Measurements from ENCODE around the gene CEP83.

The CEP83 gene

DNA sequence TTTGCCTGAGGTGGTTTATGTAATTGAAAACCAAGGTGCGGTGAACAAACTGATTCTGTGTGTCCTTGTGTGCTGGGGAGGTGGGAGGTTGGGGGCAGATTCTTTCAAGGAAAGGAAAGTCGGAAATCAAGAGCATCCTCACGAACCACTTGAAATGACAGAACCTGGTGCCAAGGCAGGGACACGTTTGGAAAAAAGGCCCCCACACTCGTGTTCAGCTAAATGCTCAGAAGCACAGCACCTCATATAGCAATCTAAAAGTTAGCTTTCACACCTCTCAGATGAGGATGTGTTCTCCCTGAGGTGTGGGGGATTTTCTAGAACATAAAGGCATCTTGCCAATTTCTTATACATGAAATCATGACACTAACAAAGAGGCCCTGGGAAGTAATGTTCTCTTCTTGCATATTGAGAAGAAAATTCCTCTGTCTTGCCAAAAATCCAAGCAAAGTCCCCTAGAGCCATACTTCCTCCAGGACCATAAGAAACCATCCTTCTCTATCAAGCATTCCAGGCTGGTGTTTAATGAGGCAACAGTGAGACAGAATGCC lies 191.7 kb downstream of the CEP83 start:
- TF ChIP-seq, protein P1, sequence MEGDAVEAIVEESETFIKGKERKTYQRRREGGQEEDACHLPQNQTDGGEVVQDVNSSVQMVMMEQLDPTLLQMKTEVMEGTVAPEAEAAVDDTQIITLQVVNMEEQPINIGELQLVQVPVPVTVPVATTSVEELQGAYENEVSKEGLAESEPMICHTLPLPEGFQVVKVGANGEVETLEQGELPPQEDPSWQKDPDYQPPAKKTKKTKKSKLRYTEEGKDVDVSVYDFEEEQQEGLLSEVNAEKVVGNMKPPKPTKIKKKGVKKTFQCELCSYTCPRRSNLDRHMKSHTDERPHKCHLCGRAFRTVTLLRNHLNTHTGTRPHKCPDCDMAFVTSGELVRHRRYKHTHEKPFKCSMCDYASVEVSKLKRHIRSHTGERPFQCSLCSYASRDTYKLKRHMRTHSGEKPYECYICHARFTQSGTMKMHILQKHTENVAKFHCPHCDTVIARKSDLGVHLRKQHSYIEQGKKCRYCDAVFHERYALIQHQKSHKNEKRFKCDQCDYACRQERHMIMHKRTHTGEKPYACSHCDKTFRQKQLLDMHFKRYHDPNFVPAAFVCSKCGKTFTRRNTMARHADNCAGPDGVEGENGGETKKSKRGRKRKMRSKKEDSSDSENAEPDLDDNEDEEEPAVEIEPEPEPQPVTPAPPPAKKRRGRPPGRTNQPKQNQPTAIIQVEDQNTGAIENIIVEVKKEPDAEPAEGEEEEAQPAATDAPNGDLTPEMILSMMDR (IDR thresholded peaks at IDR 0.05; ENCODE audit: low read depth, low read length, missing control alignments) = no peak
- DNase-seq (ENCODE audit: extremely low read depth, low read depth) = no peak
- H3K4me3 ChIP-seq (replicated peaks; ENCODE audit: low read depth, low read length) = no peak overlapping the region

DNA sequence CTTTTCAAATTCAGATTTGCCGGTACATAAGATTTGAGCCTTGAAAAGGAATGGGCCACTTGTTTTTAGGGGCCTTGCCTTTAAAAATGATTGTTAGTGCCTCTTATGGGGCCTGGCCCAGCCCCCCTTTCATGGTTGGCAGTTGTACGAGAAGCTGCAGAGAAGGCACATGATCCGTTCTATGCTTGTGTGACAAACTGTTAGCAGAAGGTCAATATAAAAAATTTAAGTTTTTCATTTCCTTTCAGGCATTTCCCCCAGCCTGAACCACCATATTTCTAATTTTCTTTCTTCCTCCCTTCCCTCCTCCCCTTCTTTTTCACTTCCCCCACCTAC lies 192.2 kb downstream of the CEP83 start:
- TF ChIP-seq, protein P1 (IDR thresholded peaks at IDR 0.05; ENCODE audit: low read depth, low read length, missing control alignments) = no peak
- no peak for DNase-seq (ENCODE audit: extremely low read depth, low read depth)
- no peak overlapping the region for H3K4me3 ChIP-seq (replicated peaks; ENCODE audit: low read depth, low read length)

DNA sequence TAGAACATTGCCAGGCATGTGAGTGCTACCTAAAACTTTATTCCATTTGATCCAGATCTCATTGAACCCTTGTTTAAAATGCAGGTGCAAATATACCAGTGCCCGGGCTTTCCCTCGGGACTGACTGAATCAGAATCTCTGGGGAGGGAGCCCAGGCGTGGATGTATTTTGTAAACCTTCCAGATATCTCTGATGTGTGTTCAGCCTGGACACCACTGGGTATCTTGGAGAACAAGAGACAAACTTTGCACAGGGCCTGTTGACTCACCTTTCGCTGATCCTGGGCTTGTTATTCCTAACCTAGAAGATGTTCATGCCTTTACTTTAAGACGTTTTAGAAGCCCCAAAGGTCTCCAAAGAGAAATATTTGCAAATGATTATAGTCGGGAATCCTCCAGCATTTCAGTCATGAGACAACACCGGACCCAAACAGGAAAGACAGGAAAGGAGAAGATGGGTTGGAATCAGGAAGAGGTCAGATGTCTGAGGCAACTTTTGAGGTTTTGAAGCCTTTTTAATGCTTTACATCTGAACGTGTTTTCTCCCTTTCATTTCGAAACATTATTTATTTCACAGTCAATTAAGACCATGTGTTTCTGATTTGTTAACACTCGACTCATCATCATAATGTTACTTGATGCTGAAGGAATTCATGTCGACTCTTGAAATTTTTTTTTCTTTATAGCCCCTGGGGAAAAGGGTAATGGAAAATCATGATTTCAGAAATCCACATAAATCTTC lies 192.7 kb downstream of the CEP83 start:
- peak; percentile 70 for DNase-seq (ENCODE audit: extremely low read depth, low read depth)
- H3K4me3 ChIP-seq (replicated peaks; ENCODE audit: low read depth, low read length) = no peak overlapping the region
- TF ChIP-seq, protein P1 (IDR thresholded peaks at IDR 0.05; ENCODE audit: low read depth, low read length, missing control alignments) = no peak

DNA sequence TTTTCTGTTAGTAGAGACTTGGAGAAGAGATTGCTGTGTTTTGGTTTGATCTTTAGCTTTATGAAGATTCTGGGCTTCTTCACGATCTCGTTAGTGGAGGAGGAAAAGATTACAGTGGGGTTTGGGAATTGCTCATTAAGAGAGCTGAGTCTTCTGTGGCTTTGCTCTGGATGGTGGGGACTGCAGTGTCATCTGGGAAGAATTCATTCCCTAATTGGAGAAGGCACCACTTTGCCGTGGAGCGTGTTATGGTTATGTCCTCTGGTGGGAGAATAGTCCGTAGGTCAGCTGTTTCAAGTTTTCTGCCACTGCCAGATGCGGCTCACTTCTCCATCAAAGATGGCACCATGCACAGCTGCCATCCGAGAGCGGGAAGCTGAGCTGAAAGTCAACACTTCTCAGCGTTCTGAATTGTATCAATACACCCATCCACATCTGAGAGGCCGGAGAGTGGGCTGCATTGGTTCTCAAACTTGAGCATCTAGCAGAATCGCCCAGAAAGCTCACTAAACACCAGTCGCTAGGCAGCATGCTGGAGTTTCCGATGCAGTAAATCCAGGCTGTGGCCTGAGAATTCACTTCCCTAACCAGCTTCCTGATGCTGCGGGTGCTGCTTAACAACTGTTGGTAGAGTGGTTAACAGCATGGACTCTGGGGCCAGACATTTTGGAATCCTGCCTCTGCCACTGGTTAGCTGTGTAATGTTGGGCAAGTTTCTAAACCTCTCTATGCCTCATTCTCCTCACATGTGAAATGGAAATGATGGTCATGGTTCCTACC lies 193.5 kb downstream of the CEP83 start:
- DNase-seq (ENCODE audit: extremely low read depth, low read depth) = no peak
- TF ChIP-seq, protein P1 (IDR thresholded peaks at IDR 0.05; ENCODE audit: low read depth, low read length, missing control alignments) = no peak
- H3K4me3 ChIP-seq (replicated peaks; ENCODE audit: low read depth, low read length) = no peak overlapping the region

DNA sequence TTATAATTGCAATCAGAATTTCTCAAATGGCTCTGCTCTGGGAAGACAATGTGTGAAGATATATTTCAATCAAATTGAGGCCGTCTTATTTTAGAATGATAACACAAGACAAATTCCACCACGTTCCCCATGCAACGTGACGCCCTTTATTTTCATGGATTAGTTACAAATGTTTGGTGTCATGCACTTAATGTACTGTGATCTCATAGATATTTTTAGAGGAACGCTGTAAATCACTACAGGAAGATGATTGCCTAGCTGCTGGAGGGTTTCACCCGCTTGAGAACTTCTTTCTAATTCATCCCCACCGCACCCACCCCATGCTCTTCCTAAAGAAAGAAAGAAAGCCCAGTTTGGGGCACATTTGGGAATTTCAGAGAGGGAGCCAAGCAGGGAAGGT lies 194.1 kb downstream of the CEP83 start:
- H3K4me3 ChIP-seq (replicated peaks; ENCODE audit: low read depth, low read length) = no peak overlapping the region
- TF ChIP-seq, protein P1 (IDR thresholded peaks at IDR 0.05; ENCODE audit: low read depth, low read length, missing control alignments) = no peak
- DNase-seq (ENCODE audit: extremely low read depth, low read depth) = no peak

DNA sequence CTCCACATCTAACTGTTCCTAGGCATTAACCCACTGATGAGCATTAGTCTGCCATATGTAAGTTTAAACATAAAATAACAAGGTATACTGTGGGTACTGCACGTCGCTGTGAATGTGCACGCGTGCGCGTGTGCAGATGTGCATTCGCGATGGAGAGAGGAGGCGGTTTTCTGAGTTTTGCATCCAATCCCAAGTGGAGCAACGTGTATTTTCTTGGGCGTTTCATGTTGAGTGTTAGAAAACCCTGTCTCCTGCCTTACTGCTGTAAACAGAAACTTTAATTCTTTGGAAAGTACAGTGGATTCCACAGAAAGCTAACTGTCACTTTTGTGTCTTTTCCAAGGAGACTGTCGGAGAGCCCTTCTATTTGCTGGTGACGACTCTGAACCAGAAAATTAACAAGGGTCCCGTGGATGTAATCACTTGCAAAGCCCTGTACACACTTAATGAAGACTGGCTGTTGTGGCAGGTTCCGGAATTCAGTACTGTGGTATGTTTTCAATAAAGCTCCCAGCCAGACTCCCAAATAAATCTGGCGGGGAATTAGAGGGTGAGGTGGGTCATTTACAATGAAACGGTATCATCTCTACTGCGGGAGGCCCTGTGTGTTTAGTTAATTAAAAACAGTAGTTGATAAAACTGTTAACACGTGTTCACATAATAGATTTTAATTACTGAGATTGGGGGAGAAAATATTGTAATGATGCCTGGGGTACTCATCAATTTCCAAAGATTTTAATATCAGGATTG lies 194.8 kb downstream of the CEP83 start:
- TF ChIP-seq, protein P1 (IDR thresholded peaks at IDR 0.05; ENCODE audit: low read depth, low read length, missing control alignments) = no peak
- DNase-seq (ENCODE audit: extremely low read depth, low read depth) = no peak
- no peak overlapping the region for H3K4me3 ChIP-seq (replicated peaks; ENCODE audit: low read depth, low read length)
